Measurements from ENCODE around the gene SLC27A3.

GRCh38 chr1:153754266-153754665 is 20.9 kb upstream of the SLC27A3 start:
- TF ChIP-seq CTCF (IDR thresholded peaks at IDR 0.05) (no peak), POLR2AphosphoS5 (IDR thresholded peaks at IDR 0.05) (no peak), POLR2A (IDR thresholded peaks at IDR 0.05) (no peak)
